ENCODE results near the gene SYP.

The SYP gene

DNA sequence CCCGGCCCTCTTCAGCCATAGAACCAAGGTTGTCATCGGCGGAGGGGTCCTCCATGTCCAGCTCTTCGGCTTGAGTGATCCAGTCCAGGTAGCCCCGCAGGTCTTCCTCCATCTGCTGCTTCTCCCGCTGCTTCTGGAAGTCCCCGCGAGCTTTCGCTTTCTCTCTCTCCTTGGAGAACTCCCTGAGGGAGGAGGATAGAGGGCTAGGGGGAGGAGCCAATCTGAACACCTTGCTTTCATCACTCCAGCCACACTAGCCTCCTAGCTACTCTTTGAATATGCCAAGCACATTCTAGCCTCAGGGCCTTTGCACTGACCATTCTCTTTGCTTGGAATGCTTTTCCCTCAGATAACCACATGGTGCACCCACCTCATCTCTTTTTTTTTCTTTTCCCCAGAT lies 27.0 kb upstream of the SYP start:
- H3K27ac ChIP-seq: no peak overlapping the region
- no peak overlapping the region for H3K4me3 ChIP-seq

GRCh38 chrX:49225858-49226257 lies 25.9 kb upstream of the SYP start:
- Histone ChIP-seq H3K4me3 (no peak overlapping the region), H3K27ac (no peak overlapping the region)

GRCh38 chrX:49221868-49222267 lies 21.9 kb upstream of the SYP start:
- H3K27ac ChIP-seq: no peak overlapping the region
- H3K4me3 ChIP-seq: no peak overlapping the region

GRCh38 chrX:49220100-49220499 lies 20.1 kb upstream of the SYP start:
- no peak overlapping the region for H3K4me3 ChIP-seq
- no peak overlapping the region for H3K27ac ChIP-seq

GRCh38 chrX:49214996-49215526 lies 15.1 kb upstream of the SYP start:
- H3K4me3 ChIP-seq: no peak overlapping the region
- no peak overlapping the region for H3K27ac ChIP-seq

- H3K4me3 ChIP-seq: no peak overlapping the region
- no peak overlapping the region for H3K27ac ChIP-seq
These were observed 14.4 kb upstream of the SYP start for GRCh38 chrX:49214416-49214815.

GRCh38 chrX:49212861-49213260 lies 12.9 kb upstream of the SYP start:
- no peak overlapping the region for H3K27ac ChIP-seq
- H3K4me3 ChIP-seq: no peak overlapping the region

GRCh38 chrX:49212209-49212608 lies 12.2 kb upstream of the SYP start:
- H3K27ac ChIP-seq: no peak overlapping the region

DNA sequence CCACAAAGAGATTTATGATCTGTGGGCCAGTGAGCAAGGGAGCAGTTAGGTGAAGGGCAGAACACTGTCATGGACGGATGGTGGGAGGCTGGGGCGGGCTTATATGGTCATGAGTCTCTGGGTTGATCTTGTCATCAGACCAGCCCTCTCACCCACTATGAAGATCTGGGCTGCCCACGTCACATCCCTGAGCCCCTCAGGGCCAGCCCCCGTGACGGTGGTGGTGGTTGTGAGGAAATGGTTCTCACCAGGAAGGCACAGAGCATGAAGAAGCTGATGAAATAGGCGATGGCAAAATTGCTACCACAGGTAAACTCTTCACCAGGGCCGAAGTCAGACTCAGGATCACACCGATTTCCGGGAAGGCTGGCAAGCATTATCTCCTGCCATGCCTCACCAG lies 11.1 kb upstream of the SYP start:
- H3K27ac ChIP-seq: no peak overlapping the region
- no peak overlapping the region for H3K4me3 ChIP-seq

More at GRCh38 chrX:49212209-49212608, 12.2 kb upstream of the SYP start:
- no peak overlapping the region for H3K4me3 ChIP-seq

DNA sequence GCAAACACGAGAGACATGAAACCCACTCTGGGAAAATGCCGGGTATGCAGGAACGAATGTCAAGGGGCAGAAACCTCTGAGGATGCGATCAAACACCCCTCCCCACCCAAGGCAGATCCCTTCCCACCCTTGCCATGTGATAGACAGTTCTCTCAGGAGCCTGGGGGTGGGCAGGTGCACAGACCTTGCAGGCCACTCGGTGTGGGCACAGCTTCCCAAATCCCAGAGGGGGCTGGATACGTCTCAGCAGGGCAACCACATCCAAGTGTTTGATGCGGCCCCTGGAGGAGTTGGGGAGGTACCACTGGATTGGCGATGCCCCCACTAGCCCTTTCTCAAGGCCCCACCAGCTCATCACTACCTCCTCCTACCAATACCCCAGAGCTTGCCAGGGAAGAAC lies 10.4 kb upstream of the SYP start:
- Histone ChIP-seq H3K27ac (no peak overlapping the region), H3K4me3 (no peak overlapping the region)

DNA sequence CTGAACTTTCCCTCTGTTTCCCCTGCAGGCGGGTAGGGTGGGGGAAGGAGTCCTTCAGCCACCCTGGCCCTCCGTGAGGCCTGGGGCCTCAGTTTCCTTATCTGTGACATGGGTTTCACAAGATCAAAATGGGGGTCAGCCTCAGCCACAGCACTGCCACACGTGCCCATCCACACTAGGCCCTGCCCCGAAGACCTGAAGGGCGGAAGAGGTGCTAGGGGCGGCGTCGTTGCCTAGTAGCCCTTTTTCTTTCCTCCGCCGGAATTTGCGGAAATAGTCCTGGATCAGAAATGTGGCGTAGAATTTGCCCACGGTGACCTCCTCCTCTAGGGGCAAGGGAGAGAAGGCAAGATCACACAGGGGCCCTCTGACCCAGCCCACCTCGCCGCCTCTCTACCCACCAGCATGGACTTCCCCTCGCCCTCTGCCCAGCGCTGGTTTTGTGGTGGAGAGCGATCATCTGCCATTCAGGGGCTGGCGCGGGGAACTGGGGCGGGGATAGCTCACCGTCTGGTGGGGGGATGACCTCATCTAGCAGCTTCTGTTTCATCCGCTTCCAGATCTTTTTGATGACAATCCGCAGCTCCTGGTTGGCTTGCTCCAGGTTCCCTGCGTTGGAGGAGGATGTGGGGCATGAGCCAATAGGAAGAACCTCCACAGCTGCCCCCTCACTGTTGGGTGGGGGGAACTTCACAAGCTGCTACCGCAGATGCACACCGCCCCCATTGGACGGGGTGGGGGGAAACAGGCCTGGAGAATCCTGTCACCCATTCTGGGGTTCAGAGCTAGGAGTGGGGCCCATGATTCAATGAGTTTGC lies 9.7 kb upstream of the SYP start:
- Histone ChIP-seq H3K27ac (no peak overlapping the region), H3K4me3 (no peak overlapping the region)

GRCh38 chrX:49208399-49208798 lies 8.4 kb upstream of the SYP start:
- Histone ChIP-seq H3K4me3 (no peak overlapping the region), H3K27ac (no peak overlapping the region)

- H3K27ac ChIP-seq: no peak overlapping the region
- no peak overlapping the region for H3K4me3 ChIP-seq
These were observed 6.5 kb upstream of the SYP start for GRCh38 chrX:49206543-49206942.

DNA sequence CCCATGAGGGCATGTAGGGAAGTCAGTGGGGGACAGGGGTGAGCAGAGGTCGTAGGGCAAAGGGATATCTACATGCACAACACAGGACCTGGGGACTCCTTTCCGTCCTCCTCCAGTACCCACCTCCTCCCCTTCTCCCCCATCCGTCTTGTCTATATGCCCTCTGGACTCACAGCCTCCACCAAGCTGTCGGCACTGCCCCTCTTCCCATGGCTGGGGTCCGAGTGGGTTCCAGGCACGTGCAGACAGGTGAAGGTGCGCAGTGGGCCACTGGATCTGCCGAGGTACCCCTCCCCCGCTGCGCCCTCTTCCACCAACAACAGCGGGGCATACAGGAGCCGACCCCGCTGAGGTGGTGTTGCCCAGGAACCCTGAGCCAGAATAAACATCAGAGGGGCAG lies 5.5 kb upstream of the SYP start:
- no peak overlapping the region for H3K4me3 ChIP-seq
- H3K27ac ChIP-seq: no peak overlapping the region

GRCh38 chrX:49204709-49205108 lies 4.7 kb upstream of the SYP start:
- Histone ChIP-seq H3K4me3 (no peak overlapping the region), H3K27ac (no peak overlapping the region)

- Histone ChIP-seq H3K4me3 (no peak overlapping the region), H3K27ac (no peak overlapping the region)
These were observed 4.0 kb upstream of the SYP start for GRCh38 chrX:49204017-49204416.

DNA sequence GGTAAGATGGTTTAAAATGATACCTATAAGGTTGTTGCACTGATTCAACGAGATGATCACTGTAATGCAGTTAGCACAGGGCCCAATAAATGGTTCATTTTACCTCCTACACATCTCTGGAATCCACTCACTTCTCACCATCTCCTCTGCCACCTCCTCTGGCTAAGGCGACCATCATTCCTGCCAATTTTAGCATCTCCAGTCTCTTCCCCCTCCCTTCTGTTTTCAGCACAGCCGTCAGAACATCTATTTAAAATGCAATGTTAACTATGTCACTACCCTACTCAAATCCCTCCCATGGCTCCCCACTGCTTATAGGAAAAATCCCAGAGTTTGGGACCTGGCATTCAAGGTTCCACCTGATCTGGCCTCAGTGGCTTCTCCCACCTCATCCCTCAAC lies 3.5 kb upstream of the SYP start:
- H3K27ac ChIP-seq: no peak overlapping the region
- H3K4me3 ChIP-seq: no peak overlapping the region

DNA sequence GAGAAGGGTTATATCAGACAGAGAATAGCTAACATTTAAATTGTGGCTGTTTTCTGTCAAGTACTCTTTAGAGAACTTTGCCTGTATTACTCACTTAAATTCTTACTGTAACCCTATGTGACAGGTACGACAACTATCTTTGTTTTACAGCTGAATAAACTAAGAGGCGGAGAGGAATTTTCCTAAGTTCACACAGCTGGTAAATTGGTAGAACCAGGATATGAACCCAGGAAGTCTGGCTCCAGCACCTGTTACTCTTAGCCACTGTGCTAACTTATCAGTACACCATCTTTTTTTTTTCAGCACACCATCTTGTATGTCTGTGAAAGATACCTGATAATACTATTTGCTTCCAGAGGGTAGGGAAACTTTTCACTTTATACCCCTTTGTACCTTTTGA lies 2.0 kb upstream of the SYP start:
- H3K27ac ChIP-seq: no peak overlapping the region
- no peak overlapping the region for H3K4me3 ChIP-seq

DNA sequence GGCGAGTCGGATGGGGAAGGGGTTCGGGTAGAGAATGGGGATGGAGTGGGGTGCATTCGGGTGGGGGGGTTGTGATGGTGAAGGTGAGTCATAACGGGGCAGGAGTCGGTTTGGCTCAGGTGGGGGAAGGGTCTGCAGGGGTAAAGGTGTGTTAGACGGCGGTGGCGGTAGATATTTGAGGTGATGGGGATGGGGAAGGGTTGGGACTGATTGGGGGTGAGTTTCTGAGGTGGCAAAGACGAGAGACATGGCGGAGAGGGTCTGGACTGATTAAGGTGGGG lies 738 bp downstream of the SYP start:
- H3K27ac ChIP-seq: no peak overlapping the region

DNA sequence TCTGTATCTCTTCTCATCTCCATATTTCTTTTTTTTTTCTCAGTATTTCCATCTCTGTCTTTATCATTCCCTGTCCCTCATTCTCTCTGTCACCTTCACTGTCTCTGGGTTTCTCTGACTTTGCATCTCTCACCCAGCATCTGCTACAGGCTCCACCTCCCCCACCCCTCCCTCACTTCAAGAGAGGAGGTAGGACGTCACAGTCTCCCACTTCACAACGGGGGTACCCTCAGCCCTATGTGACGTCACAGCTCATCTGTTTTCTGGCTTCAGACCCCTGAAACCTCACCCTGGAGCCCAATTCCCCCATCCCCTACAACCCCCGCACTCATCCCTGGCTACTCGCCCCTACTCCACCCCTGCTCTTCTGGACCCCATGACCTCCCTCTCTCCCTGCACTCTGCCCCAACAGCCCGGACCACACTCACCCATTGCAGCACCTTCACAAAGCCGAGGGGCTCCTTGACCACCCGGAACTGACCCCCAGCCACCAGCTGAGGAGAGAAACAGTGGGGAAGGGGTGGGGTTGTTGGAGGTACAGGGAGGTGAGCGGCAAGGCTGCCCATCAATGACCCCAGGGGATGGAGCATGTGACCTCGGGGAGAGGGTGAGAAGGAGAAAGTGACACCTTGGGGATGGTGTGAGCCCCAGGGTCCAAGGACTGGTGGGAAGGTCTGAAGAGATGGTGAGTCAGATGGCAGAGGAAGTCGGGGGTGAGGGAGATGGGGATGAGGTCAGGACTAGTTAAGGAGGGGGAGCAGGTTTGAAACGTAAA lies 1.3 kb downstream of the SYP start:
- Histone ChIP-seq H3K4me3 (no peak overlapping the region), H3K27ac (no peak overlapping the region)

More for the DNA sequence above, 738 bp downstream of the SYP start:
- peak overlapping the region in 1 of 7 experiments; percentile 22 for H3K4me3 ChIP-seq

GRCh38 chrX:49197543-49198087 lies 2.4 kb downstream of the SYP start:
- H3K4me3 ChIP-seq: no peak overlapping the region
- H3K27ac ChIP-seq: no peak overlapping the region
